ENCODE results near the gene ETF1. TPM values are rescaled to one million over a fixed set of nuclear protein-coding genes. Genes with fewer than 3 reads are reported as not detected.

The ETF1 gene
- total RNA-seq, 2 donors from 2014 or later = 106 to 111 TPM

GRCh38 chr5:138457531-138458275 lies 85.3 kb downstream of the ETF1 start:
- Mint-ChIP-seq H3K36me3 (ENCODE audit: insufficient read depth in 2 of 2) (no peaks in the 10 kb centered on the region), H3K9me3 (no peaks in the 10 kb centered on the region), H3K4me3 (peak overlapping the region; percentile 49 to 79), H3K27me3 (ENCODE audit: low read depth) (no peaks in the 10 kb centered on the region), H3K27ac (peak overlapping the region; percentile 39), H3K4me1 (ENCODE audit: low read depth) (peaks cover 44% of the 10 kb centered on the region)
- DNase-seq (no peak), ATAC-seq (replicated peaks in 1 of 2) (no peak)

Other genes with a start within 250 kb of the ETF1 start
- gene CDC25C, start 211.4 kb downstream of the ETF1 start, total RNA-seq = 10 to 100 TPM; 22.6 to 30.1 TPM
- 10 to 100 TPM; 39.1 to 44.7 TPM for gene FAM53C, start 205.0 kb downstream of the ETF1 start, total RNA-seq
- gene KDM3B, start 190.6 kb downstream of the ETF1 start, total RNA-seq = 10 to 100 TPM; 59.5 to 67.2 TPM
- gene REEP2, start 104.2 kb downstream of the ETF1 start, total RNA-seq = 10 to 100 TPM in 1 of 2 donors, 1 to 10 TPM in 1; 6.6 to 11.5 TPM
- gene EGR1, start 77.8 kb downstream of the ETF1 start, total RNA-seq = 100 to 1,000 TPM in 1 of 2 donors, 10 to 100 TPM in 1; 94.3 to 105 TPM
- 100 to 1,000 TPM; 448 to 505 TPM for gene HSPA9, start 32.2 kb upstream of the ETF1 start, total RNA-seq
- gene CTNNA1, start 210.2 kb upstream of the ETF1 start, total RNA-seq = 10 to 100 TPM; 62.3 to 73.0 TPM